ENCODE measurements around the gene UQCRC1. TPM values are rescaled to one million over a fixed set of nuclear protein-coding genes. Genes with fewer than 3 reads are reported as not detected.
A peak's percentile ranks its signal among the peaks of the same experiment; 100 is the strongest.

The UQCRC1 gene
- polyA plus RNA-seq, 2 of the 4 experiments (the other 2 are of a cell fraction), result 256 to 279 TPM

- no peak for FAIRE-seq
- Histone ChIP-seq H3K4me2 (peak overlapping the region; percentile 87; the same call in 2 of the 3 replicates), H3K9me3 (no peaks in the 10 kb centered on the region), H3K27ac (no peak overlapping the region), H3K4me3 (no peak overlapping the region), H3K4me1 (peaks cover 28% of the 10 kb centered on the region)
- TF ChIP-seq POLR2AphosphoS2 (conservative IDR thresholded peaks at IDR 0.05; ENCODE audit: low read length) (0 out of 2 replicates have a peak, but pooled peaks have one; percentile 29), RARB (CRISPR knock-in tag; IDR thresholded peaks at IDR 0.05) (no peak)
- CTCF ChIA-PET, result interaction anchor here (0.7 to 1.2 kb wide), 5 partner anchors 10 to 131 kb away, joined by 3 to 4 read pairs (median 3); partner anchors contain the start of gene SLC26A6
- ATAC-seq, result no peak
- WGBS (ENCODE audit: missing lambda C conversion rate), result 88% methylated on average over 10 of the region's 10 CpGs
- POLR2A ChIA-PET, result no interaction called here
- DNase-seq (ENCODE audit: low read depth in 1 of 2, low spot score in 1 of 2), result no peak
These were observed 54.1 kb downstream of the UQCRC1 start for GRCh38 chr3:48555231-48555948.

GRCh38 chr3:48553886-48554845, 55.3 kb downstream of the UQCRC1 start:
- ChIA-PET CTCF (interaction anchor here (0.7 to 1.7 kb wide), 6 partner anchors 80 to 1849 kb away, joined by 3 to 5 read pairs (median 4); no protein-coding TSS in a partner anchor), POLR2A (interaction anchor here (0.9 kb wide), 1 partner anchor 107 kb away, joined by 3 read pairs; the partner anchor contains the start of gene ATRIP)
- no peak overlapping the region for H3K4me3 ChIP-seq
- no peak overlapping the region for H3K4me2 ChIP-seq
- no peaks in the 10 kb centered on the region for H3K9me3 ChIP-seq
- DNase-seq (ENCODE audit: low read depth in 1 of 2, low spot score in 1 of 2) (no peak), FAIRE-seq (no peak), ATAC-seq (no peak)
- TF ChIP-seq CTCF (IDR thresholded peaks at IDR 0.05) (no peak), SREBF2 (IDR thresholded peaks at IDR 0.05) (no peak), PHF8 (IDR thresholded peaks at IDR 0.05; ENCODE audit: borderline replicate concordance, low read depth) (no peak), CBX8 (IDR thresholded peaks at IDR 0.05) (no peak), POLR2AphosphoS2 (conservative IDR thresholded peaks at IDR 0.05; ENCODE audit: low read length) (0 out of 2 replicates have a peak, but pooled peaks have one; percentile 49), ZNF302 (CRISPR knock-in tag; IDR thresholded peaks at IDR 0.05) (no peak), KDM1A (IDR thresholded peaks at IDR 0.05; ENCODE audit: low read depth) (no peak), HEYL (CRISPR knock-in tag; IDR thresholded peaks at IDR 0.05) (no peak)
- H3K27ac ChIP-seq, result no peak overlapping the region
- H3K4me1 ChIP-seq, result peaks cover 21% of the 10 kb centered on the region
- WGBS (ENCODE audit: missing lambda C conversion rate), result 96% methylated on average over 12 of the region's 14 CpGs

- no peak for ATAC-seq
- Histone ChIP-seq H3K4me2 (no peak overlapping the region), H3K9me3 (no peaks in the 10 kb centered on the region), H3K4me1 (peaks cover 13% of the 10 kb centered on the region), H3K4me3 (no peak overlapping the region), H3K27ac (no peak overlapping the region)
- ChIA-PET POLR2A (no interaction called here), CTCF (interaction anchor here (0.7 to 1.7 kb wide), 6 partner anchors 80 to 1848 kb away, joined by 3 to 4 read pairs (median 3); partner anchors contain the start of gene SLC26A6)
- FAIRE-seq, result no peak
- no peak for DNase-seq (ENCODE audit: low read depth in 1 of 2, low spot score in 1 of 2)
- TF ChIP-seq CTCF (IDR thresholded peaks at IDR 0.05) (no peak), ELK1 (IDR thresholded peaks at IDR 0.05; ENCODE audit: low read depth, low read length) (no peak), BHLHE40 (IDR thresholded peaks at IDR 0.05; ENCODE audit: low read depth, low read length) (no peak), HEYL (CRISPR knock-in tag; IDR thresholded peaks at IDR 0.05) (no peak)
- 92% methylated on average over 5 of the region's 5 CpGs for whole genome bisulfite sequencing (ENCODE audit: missing lambda C conversion rate)
These were observed 56.1 kb downstream of the UQCRC1 start for GRCh38 chr3:48553361-48553760.

All from A549 (cell line).